A673 (cell line): ENCODE data around the gene FAM83F. TPM values are rescaled to one million over a fixed set of nuclear protein-coding genes. Genes with fewer than 3 reads are reported as not detected.
"Not testable (repeated sequence)": the region's sequence is repeated elsewhere in the genome, so short reads cannot be mapped to it uniquely, and the experiment has no call there.

ENCODE experiments used
- BruUV-seq: library from RNA; stranded (reverse); fragments of 400-500 nt; replicated peaks from 2 replicates; lab custom pipeline; 2021; lab: Mats Ljungman, UMichigan
- CTCF ChIA-PET: fragments of 300-600 bp; sonication (Branson Sonifier 250); formaldehyde crosslinking; loops from one replicate; lab custom pipeline; 2022; ENCODE audit warnings: antibody characterized with exemption; lab: Charles Lee
- POLR2A ChIA-PET: fragments of 300-600 bp; sonication (Branson Sonifier 250); formaldehyde crosslinking; loops from one replicate; lab custom pipeline; 2022; ENCODE audit warnings: antibody characterized with exemption; ENCODE audit not compliant: low non-redundant PET; lab: Charles Lee
- DNase-seq: peaks from one replicate; pipeline ENCODE4 v3.0.0-alpha.2; 2015; ENCODE audit warnings: low spot score
- H3K27ac ChIP-seq: fragments of 200-600 bp; sonication (generic); 2 replicates; pipeline ENCODE4 v1.5.1; 2016; ENCODE audit warnings: mixed run types, low read depth, mild to moderate bottlenecking, mixed read lengths, antibody characterized with exemption, low read length; ENCODE audit not compliant: poor library complexity, severe bottlenecking
- H3K27me3 ChIP-seq: fragments of 200-600 bp; sonication (generic); replicated peaks from 2 replicates; pipeline ENCODE4 v1.6.1; 2017; ENCODE audit warnings: mixed run types, low read depth, mild to moderate bottlenecking, mixed read lengths, antibody characterized with exemption, low read length; ENCODE audit not compliant: insufficient read depth, poor library complexity
- H3K36me3 ChIP-seq: fragments of 200-600 bp; sonication (generic); 2 replicates; pipeline ENCODE4 v1.6.1; 2016; ENCODE audit warnings: mixed run types, mild to moderate bottlenecking, mixed read lengths, antibody characterized with exemption, low read length; ENCODE audit not compliant: insufficient read depth, poor library complexity, severe bottlenecking
- H3K4me1 ChIP-seq: fragments of 200-600 bp; sonication (generic); 2 replicates; pipeline ENCODE4 v1.6.1; 2017; ENCODE audit warnings: mixed run types, mild to moderate bottlenecking, mixed read lengths, antibody characterized with exemption, low read length; ENCODE audit not compliant: insufficient read depth, poor library complexity, severe bottlenecking
- H3K4me3 ChIP-seq: fragments of 200-600 bp; sonication (generic); 2 replicates; pipeline ENCODE4 v1.5.1; 2016; ENCODE audit warnings: low read depth, mixed run types, mild to moderate bottlenecking, mixed read lengths, low read length; ENCODE audit not compliant: poor library complexity, severe bottlenecking
- H3K9me3 ChIP-seq: fragments of 200-600 bp; sonication (generic); 2 replicates; pipeline ENCODE4 v1.6.1; 2016; ENCODE audit warnings: mixed run types, low read depth, mild to moderate bottlenecking, mixed read lengths, antibody characterized with exemption, low read length; ENCODE audit not compliant: poor library complexity, severe bottlenecking
- CTCF ChIP-seq: fragments of 300-800, 200-600 bp; sonication (generic); conservative IDR thresholded peaks from 2 replicates; pipeline ENCODE4 v1.5.1; 2017; ENCODE audit warnings: low read depth, mild to moderate bottlenecking, antibody characterized with exemption, low read length, moderate library complexity, mixed read lengths
- EZH2 ChIP-seq: fragments of 200-600 bp; sonication (generic); IDR thresholded peaks from 2 replicates; pipeline ENCODE4 v1.6.1; 2017; ENCODE audit warnings: borderline replicate concordance, low read depth, mild to moderate bottlenecking, mixed read lengths, antibody characterized with exemption, low read length; ENCODE audit not compliant: poor library complexity, severe bottlenecking
- intact Hi-C: fragments of 100-400 bp; cut with micrococcal nuclease; formaldehyde crosslinking; loops from one replicate; pipeline ENCODE4 v1.10.0; 2022; ENCODE audit not compliant: unreplicated experiment
- total RNA-seq: library from RNA; stranded (reverse); gene quantifications from 2 replicates; pipeline ENCODE4 v1.2.3, GENCODE V29; 2021

Gene FAM83F
- total RNA-seq, 1 experiment from 2014 or later, result not detected

GRCh38 chr22:39947220-39948216 is 47.2 kb upstream of the FAM83F start:
- Histone ChIP-seq H3K4me3 (no peak overlapping the region), H3K27me3 (no peaks in the 10 kb centered on the region), H3K4me1 (no peaks in the 10 kb centered on the region), H3K36me3 (no peaks in the 10 kb centered on the region), H3K27ac (no peak overlapping the region), H3K9me3 (no peaks in the 10 kb centered on the region)
- ChIA-PET CTCF (no interaction called here), POLR2A (no interaction called here)
- BruUV-seq, result no TSS peak
- intact Hi-C loops, result no loop called here
- TF ChIP-seq CTCF (no peak), EZH2 (no peak)
- no peak for DNase-seq

GRCh38 chr22:39949964-39950737 is 44.6 kb upstream of the FAM83F start:
- CTCF ChIA-PET, result no interaction called here
- POLR2A ChIA-PET, result no interaction called here
- Histone ChIP-seq H3K4me1 (no peaks in the 10 kb centered on the region), H3K27ac (no peak overlapping the region), H3K4me3 (no peak overlapping the region), H3K9me3 (no peaks in the 10 kb centered on the region), H3K27me3 (no peaks in the 10 kb centered on the region), H3K36me3 (no peaks in the 10 kb centered on the region)
- intact Hi-C loops, result loop anchor here (5.0 kb wide), 1 partner anchor 397 kb away; the partner anchor contains the start of gene ADSL
- no peak for TF ChIP-seq CTCF
- DNase-seq, result no peak
- BruUV-seq, result no TSS peak

- H3K4me1 ChIP-seq, POLR2A ChIA-PET, CTCF ChIA-PET, H3K9me3 ChIP-seq, H3K27ac ChIP-seq, H3K36me3 ChIP-seq, H3K27me3 ChIP-seq, BruUV-seq, H3K4me3 ChIP-seq, DNase-seq: not testable (repeated sequence)
- intact Hi-C loops, result loop anchor here (5.0 kb wide), 1 partner anchor 396 kb away; the partner anchor contains the start of gene ADSL
These were observed 43.0 kb upstream of the FAM83F start for GRCh38 chr22:39951603-39952293.
